PC-9 (cell line): ENCODE measurements around the gene UXS1. TPM values are rescaled to one million over a fixed set of nuclear protein-coding genes. Genes with fewer than 3 reads are reported as not detected.

ENCODE experiments used
- BruUV-seq: library from RNA; stranded (reverse); fragments of 400-500 nt; replicated peaks from 2 replicates; lab custom pipeline; 2021; lab: Mats Ljungman, UMichigan
- CTCF ChIA-PET: fragments of 300-600 bp; sonication (Branson Sonifier 250); formaldehyde crosslinking; loops from one replicate; lab custom pipeline; 2022; ENCODE audit warnings: antibody characterized with exemption; lab: Charles Lee
- POLR2A ChIA-PET: fragments of 300-600 bp; sonication (Branson Sonifier 250); formaldehyde crosslinking; loops from one replicate; lab custom pipeline; 2022; ENCODE audit warnings: antibody characterized with exemption; ENCODE audit not compliant: unreplicated experiment; lab: Charles Lee
- DNase-seq, 2 experiments: peaks; one replicate each; pipeline versions ENCODE4 v3.0.0 to v3.0.0-alpha.2; 2015 to 2022; ENCODE audit warnings: mixed read lengths in 1 of 2
- H2AFZ ChIP-seq: fragments of 200-600 bp; sonication (generic); 2 replicates; pipeline ENCODE4 v1.8.1; 2017; ENCODE audit warnings: antibody characterized with exemption
- H3F3A ChIP-seq: fragments of 200-600 bp; sonication (generic); 2 replicates; pipeline ENCODE4 v1.8.1; 2017; ENCODE audit warnings: antibody characterized with exemption, mild to moderate bottlenecking, low read depth; ENCODE audit not compliant: insufficient read depth
- H3K27ac ChIP-seq: fragments of 200-600 bp; sonication (generic); 2 replicates; pipeline ENCODE4 v1.6.1; 2016; ENCODE audit warnings: mixed run types
- H3K27me3 ChIP-seq: fragments of 200-600 bp; sonication (generic); 2 replicates; pipeline ENCODE4 v1.6.1; 2016; ENCODE audit warnings: low read depth, mixed run types; ENCODE audit not compliant: insufficient read depth
- H3K36me3 ChIP-seq: fragments of 200-600 bp; sonication (generic); 2 replicates; pipeline ENCODE4 v1.6.1; 2016; ENCODE audit warnings: low read depth, mixed run types
- H3K4me1 ChIP-seq: fragments of 200-600 bp; sonication (generic); replicated peaks from 2 replicates; pipeline ENCODE4 v1.6.1; 2016; ENCODE audit warnings: mixed run types; ENCODE audit not compliant: insufficient read depth
- H3K4me2 ChIP-seq: fragments of 200-600 bp; sonication (generic); 2 replicates; pipeline ENCODE4 v1.6.1; 2017; ENCODE audit warnings: mixed run types
- H3K4me3 ChIP-seq: fragments of 200-600 bp; sonication (generic); 2 replicates; pipeline ENCODE4 v1.6.1; 2016; ENCODE audit warnings: mixed run types
- H3K79me2 ChIP-seq: fragments of 200-600 bp; sonication (generic); 2 replicates; pipeline ENCODE4 v1.6.1; 2017; ENCODE audit warnings: low read depth, mixed run types
- H3K9me2 ChIP-seq: fragments of 200-600 bp; sonication (generic); 2 replicates; pipeline ENCODE4 v1.8.1; 2017; ENCODE audit warnings: mild to moderate bottlenecking; ENCODE audit not compliant: insufficient read depth
- H3K9me3 ChIP-seq: fragments of 200-600 bp; sonication (generic); 2 replicates; pipeline ENCODE4 v1.8.1; 2016; ENCODE audit warnings: low read depth; ENCODE audit not compliant: insufficient read depth
- H4K20me1 ChIP-seq: fragments of 200-600 bp; sonication (generic); 2 replicates; pipeline ENCODE4 v1.8.1; 2017; ENCODE audit not compliant: insufficient read depth
- EZH2 ChIP-seq: fragments of 200-600 bp; sonication (generic); IDR thresholded peaks from 2 replicates; pipeline ENCODE4 v1.8.0; 2017; ENCODE audit warnings: antibody characterized with exemption, low read depth
- intact Hi-C: fragments of 100-400 bp; cut with micrococcal nuclease; formaldehyde crosslinking; loops from one replicate; pipeline ENCODE4 v1.10.0; 2022; ENCODE audit not compliant: unreplicated experiment
- total RNA-seq: library from RNA; stranded (reverse); gene quantifications from 2 replicates; pipeline ENCODE4 v1.2.3, GENCODE V29; 2021
- TF ChIP-seq, protein P1 (sequence below): fragments of 200-600 bp; sonication (generic); conservative IDR thresholded peaks from 2 replicates; pipeline ENCODE4 v1.6.1; 2017; ENCODE audit warnings: mixed run types, antibody characterized with exemption, mild to moderate bottlenecking, moderate library complexity

UXS1 gene
- total RNA-seq, 1 experiment from 2014 or later: 65.6 TPM

DNA sequence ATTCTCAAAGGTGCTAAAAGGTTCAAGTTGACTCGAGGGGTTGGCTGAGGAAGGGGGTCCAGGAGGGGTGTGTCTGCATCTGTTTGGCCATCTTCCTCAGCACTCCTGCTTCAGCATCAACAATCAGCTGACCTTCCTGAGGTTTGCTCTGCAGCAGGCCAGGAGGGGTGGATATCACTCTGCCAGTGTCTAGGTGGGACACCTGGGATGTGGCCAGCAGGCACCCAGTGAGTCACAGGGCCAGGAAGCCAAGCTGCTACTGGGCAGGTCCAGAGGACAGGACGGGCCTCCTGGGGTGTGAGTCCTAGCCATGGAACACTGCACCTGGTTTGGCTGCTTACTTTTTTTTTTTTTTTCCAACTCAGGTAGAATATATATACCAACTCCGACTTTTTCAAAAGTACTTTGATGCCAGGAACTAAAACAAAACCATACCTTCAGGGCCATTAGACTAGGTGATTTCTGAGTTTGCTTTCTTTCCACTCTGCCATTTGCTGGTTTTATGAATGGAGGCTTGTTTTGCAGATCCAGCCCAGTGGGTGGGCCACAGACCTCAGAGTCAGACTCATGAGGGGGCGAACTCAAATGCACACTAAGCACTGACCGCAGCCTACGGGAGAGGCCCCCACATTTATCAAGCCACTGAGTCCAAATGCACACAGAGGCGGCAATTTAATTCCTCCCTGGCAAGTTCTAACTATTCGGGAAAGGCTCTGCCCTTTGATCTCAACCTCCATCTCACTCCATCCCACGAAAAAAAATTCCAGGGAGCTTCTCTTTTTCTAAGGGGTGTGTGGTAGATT is 76.0 kb downstream of the UXS1 start:
- peaks cover 5% of the 10 kb centered on the region; the same call in 1 of the 2 replicates for H3K36me3 ChIP-seq
- no peak overlapping the region for H3K4me3 ChIP-seq
- 0 out of 2 replicates have a peak, but pooled peaks cover 8% of the 10 kb centered on the region for H3K79me2 ChIP-seq
- H3K4me1 ChIP-seq: peaks cover 30% of the 10 kb centered on the region
- no peak overlapping the region for H3K27ac ChIP-seq
- H2AFZ ChIP-seq: no peak overlapping the region
- intact Hi-C loops: no loop called here
- BruUV-seq: no TSS peak
- TF ChIP-seq EZH2: no peak
- TF ChIP-seq, protein P1, sequence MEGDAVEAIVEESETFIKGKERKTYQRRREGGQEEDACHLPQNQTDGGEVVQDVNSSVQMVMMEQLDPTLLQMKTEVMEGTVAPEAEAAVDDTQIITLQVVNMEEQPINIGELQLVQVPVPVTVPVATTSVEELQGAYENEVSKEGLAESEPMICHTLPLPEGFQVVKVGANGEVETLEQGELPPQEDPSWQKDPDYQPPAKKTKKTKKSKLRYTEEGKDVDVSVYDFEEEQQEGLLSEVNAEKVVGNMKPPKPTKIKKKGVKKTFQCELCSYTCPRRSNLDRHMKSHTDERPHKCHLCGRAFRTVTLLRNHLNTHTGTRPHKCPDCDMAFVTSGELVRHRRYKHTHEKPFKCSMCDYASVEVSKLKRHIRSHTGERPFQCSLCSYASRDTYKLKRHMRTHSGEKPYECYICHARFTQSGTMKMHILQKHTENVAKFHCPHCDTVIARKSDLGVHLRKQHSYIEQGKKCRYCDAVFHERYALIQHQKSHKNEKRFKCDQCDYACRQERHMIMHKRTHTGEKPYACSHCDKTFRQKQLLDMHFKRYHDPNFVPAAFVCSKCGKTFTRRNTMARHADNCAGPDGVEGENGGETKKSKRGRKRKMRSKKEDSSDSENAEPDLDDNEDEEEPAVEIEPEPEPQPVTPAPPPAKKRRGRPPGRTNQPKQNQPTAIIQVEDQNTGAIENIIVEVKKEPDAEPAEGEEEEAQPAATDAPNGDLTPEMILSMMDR: no peak
- no peaks in the 10 kb centered on the region for H3K9me3 ChIP-seq
- H4K20me1 ChIP-seq: no peaks in the 10 kb centered on the region
- H3F3A ChIP-seq: peaks cover 14% of the 10 kb centered on the region; the same call in 1 of the 2 replicates
- peak overlapping the region; percentile 21 for H3K4me2 ChIP-seq
- H3K27me3 ChIP-seq: no peaks in the 10 kb centered on the region
- CTCF ChIA-PET: no interaction called here
- no peaks in the 10 kb centered on the region for H3K9me2 ChIP-seq
- peak; percentile 61 to 78 for DNase-seq
- POLR2A ChIA-PET: interaction anchor here (0.7 kb wide), 2 partner anchors 768 to 1019 kb away, joined by 3 to 5 read pairs; no protein-coding TSS in a partner anchor

DNA sequence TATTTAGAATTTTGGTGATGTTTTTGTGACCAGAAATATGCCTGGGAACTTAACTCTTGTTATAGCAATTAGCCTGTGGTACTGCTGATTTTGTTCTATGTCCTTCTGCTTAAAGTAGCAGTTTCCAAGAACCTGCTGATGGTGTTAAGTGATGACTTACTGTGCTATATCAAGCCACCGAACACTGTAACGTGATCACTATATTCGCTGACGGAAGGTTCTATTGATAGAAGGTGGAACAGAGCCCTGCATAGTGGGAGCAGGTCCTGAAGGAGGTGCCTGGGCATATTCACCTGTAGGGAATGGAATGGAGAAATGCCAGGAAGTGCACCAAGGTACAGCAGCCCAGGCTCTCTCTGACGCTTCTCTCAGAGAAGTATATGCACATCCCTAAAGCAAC is 76.8 kb downstream of the UXS1 start:
- H3F3A ChIP-seq: peaks cover 14% of the 10 kb centered on the region; the same call in 1 of the 2 replicates
- no peaks in the 10 kb centered on the region for H3K36me3 ChIP-seq
- POLR2A ChIA-PET: no interaction called here
- 0 out of 2 replicates have a peak, but pooled peaks cover 8% of the 10 kb centered on the region for H3K79me2 ChIP-seq
- TF ChIP-seq, protein P1: no peak
- no peak for TF ChIP-seq EZH2
- no peak for DNase-seq
- intact Hi-C loops: no loop called here
- no peak overlapping the region for H3K27ac ChIP-seq
- no peak overlapping the region for H3K4me2 ChIP-seq
- BruUV-seq: no TSS peak
- H3K9me3 ChIP-seq: no peaks in the 10 kb centered on the region
- CTCF ChIA-PET: no interaction called here
- no peak overlapping the region for H2AFZ ChIP-seq
- H3K9me2 ChIP-seq: no peaks in the 10 kb centered on the region
- no peaks in the 10 kb centered on the region for H3K27me3 ChIP-seq
- no peak overlapping the region for H3K4me3 ChIP-seq
- H3K4me1 ChIP-seq: peaks cover 30% of the 10 kb centered on the region
- no peaks in the 10 kb centered on the region for H4K20me1 ChIP-seq

DNA sequence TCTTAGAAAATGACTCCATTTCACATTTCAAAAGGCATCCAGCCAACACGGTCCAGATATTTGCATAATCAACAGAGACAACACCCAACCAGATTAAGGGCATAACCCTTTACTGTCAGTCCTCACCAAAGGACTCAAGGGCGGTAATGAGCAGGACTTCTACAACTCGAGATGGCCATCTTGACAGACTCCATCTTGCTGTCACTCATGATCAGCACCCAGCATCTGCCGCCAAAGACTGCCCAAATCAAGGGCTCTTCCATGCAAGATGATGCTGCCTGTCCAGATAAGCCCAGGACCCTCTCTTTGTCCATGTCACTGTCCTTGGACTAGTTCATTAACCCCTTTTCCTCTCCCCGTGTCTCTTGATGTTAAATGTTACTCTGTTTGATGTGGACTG is 77.9 kb downstream of the UXS1 start:
- no peak for DNase-seq
- CTCF ChIA-PET: no interaction called here
- no peak for TF ChIP-seq EZH2
- TF ChIP-seq, protein P1: no peak
- Histone ChIP-seq H3K27me3 (no peaks in the 10 kb centered on the region), H3K36me3 (no peaks in the 10 kb centered on the region), H4K20me1 (no peaks in the 10 kb centered on the region), H3K79me2 (0 out of 2 replicates have a peak, but pooled peaks cover 8% of the 10 kb centered on the region), H3K27ac (peak overlapping the region; percentile 63; the same call in 1 of the 2 replicates), H3K4me3 (no peak overlapping the region), H3K4me2 (no peak overlapping the region), H3K4me1 (peaks cover 30% of the 10 kb centered on the region), H3F3A (peaks cover 14% of the 10 kb centered on the region; the same call in 1 of the 2 replicates), H2AFZ (no peak overlapping the region), H3K9me2 (no peaks in the 10 kb centered on the region), H3K9me3 (no peaks in the 10 kb centered on the region)
- BruUV-seq: no TSS peak
- POLR2A ChIA-PET: no interaction called here
- intact Hi-C loops: no loop called here
